Panc1 (cell line): ENCODE data around the gene TMEM242. TPM values are rescaled to one million over a fixed set of nuclear protein-coding genes. Genes with fewer than 3 reads are reported as not detected.

Source experiments
- ATAC-seq: fragments of 200-7000 bp; cut with Tn5 transposase; 2 replicates; pipeline ENCODE4 v1.9.1; 2020; ENCODE audit warnings: mild to moderate bottlenecking, moderate library complexity
- Bru-seq: library from RNA; stranded (reverse); fragments of 400-500 nt; gene quantifications from one replicate; lab custom pipeline; 2021; lab: Mats Ljungman, UMichigan
- BruChase-seq, 2 experiments: library from RNA; stranded (reverse); fragments of 400-500 nt; gene quantifications; one replicate each; lab custom pipeline; 2021; lab: Mats Ljungman, UMichigan
- BruUV-seq: library from RNA; stranded (reverse); fragments of 400-500 nt; replicated peaks from 2 replicates; lab custom pipeline; 2021; lab: Mats Ljungman, UMichigan
- CTCF ChIA-PET: fragments of 300-600 bp; sonication (Branson Sonifier 250); formaldehyde crosslinking; loops from one replicate; lab custom pipeline; 2022; ENCODE audit warnings: antibody characterized with exemption; lab: Charles Lee
- POLR2A ChIA-PET: fragments of 300-600 bp; sonication (Branson Sonifier 250); formaldehyde crosslinking; loops from one replicate; lab custom pipeline; 2022; ENCODE audit warnings: antibody characterized with exemption; lab: Charles Lee
- DNase-seq: peaks from one replicate; pipeline ENCODE4 v3.0.0-alpha.2; 2010; ENCODE audit warnings: low read depth, low spot score
- H3K27ac ChIP-seq: 2 replicates; pipeline ENCODE4 v1.5.1; 2011; ENCODE audit warnings: mild to moderate bottlenecking, low read length, inconsistent platforms
- H3K27me3 ChIP-seq: fragments of 200-500 bp; sonication (Bioruptor generic); 2 replicates; pipeline ENCODE4 v1.6.0; 2014; ENCODE audit warnings: low read length, inconsistent platforms; ENCODE audit not compliant: control insufficient read depth, insufficient read depth
- H3K36me3 ChIP-seq: fragments of 200-500 bp; sonication (Bioruptor generic); 2 replicates; pipeline ENCODE4 v1.5.1; 2014; ENCODE audit warnings: inconsistent platforms, mild to moderate bottlenecking, low read length, moderate library complexity; ENCODE audit not compliant: control insufficient read depth, insufficient read depth
- H3K4me1 ChIP-seq: 2 replicates; pipeline ENCODE4 v1.5.1; 2011; ENCODE audit warnings: inconsistent platforms, mild to moderate bottlenecking, low read length, moderate library complexity; ENCODE audit not compliant: control insufficient read depth, insufficient read depth
- H3K4me3 ChIP-seq, 2 experiments: 2 replicates each; pipeline ENCODE4 v1.5.1; 2011 to 2012; ENCODE audit warnings: low read depth in 2 of 2, low read length in 2 of 2, mild to moderate bottlenecking in 2 of 2, inconsistent platforms in 1 of 2, moderate library complexity in 1 of 2
- H3K9me3 ChIP-seq: fragments of 200-500 bp; sonication (Bioruptor generic); 2 replicates; pipeline ENCODE4 v1.5.1; 2014; ENCODE audit warnings: low read depth, mild to moderate bottlenecking, inconsistent platforms, low read length, moderate library complexity; ENCODE audit not compliant: control insufficient read depth, insufficient read depth
- POLR2AphosphoS5 ChIP-seq: IDR thresholded peaks from 2 replicates; pipeline ENCODE4 v1.6.1; 2012; ENCODE audit warnings: mild to moderate bottlenecking, low read depth, low read length, moderate library complexity
- SIN3A ChIP-seq: IDR thresholded peaks from 2 replicates; pipeline ENCODE4 v1.6.1; 2012; ENCODE audit warnings: low read depth, mild to moderate bottlenecking, low read length, moderate library complexity, borderline replicate concordance; ENCODE audit not compliant: insufficient read depth
- TCF7L2 ChIP-seq: IDR thresholded peaks from 2 replicates; pipeline ENCODE4 v1.6.1; 2011; ENCODE audit warnings: mild to moderate bottlenecking, low read depth, low read length, inconsistent platforms
- in situ Hi-C: cut with HindIII; loops from 2 replicates; pipeline ENCODE4 v1.10.0; 2016; ENCODE audit warnings: low sequenced_read_pairs, low pct_unique_long_range_greater_than_20kb
- intact Hi-C: fragments of 100-400 bp; cut with micrococcal nuclease; formaldehyde crosslinking; loops from one replicate; pipeline ENCODE4 v1.10.0; 2022; ENCODE audit not compliant: unreplicated experiment
- long read RNA-seq: library from polyadenylated mRNA; unstranded; transcript quantifications from one replicate; pipeline ENCODE4 v2.0.0, GENCODE V29; 2021; ENCODE audit not compliant: unreplicated experiment
- polyA plus RNA-seq: library from polyadenylated mRNA; unstranded; fragments of >200 nt; gene quantifications from one replicate; pipeline ENCODE4 v1.2.1, GENCODE V29; 2012; ENCODE audit warnings: missing spikeins; ENCODE audit not compliant: insufficient read length
- total RNA-seq: library from RNA; stranded (reverse); gene quantifications from one replicate; pipeline ENCODE4 v1.2.1, GENCODE V29; 2021; ENCODE audit not compliant: unreplicated experiment
- TF ChIP-seq, protein P1 (sequence below): fragments of 450-650 bp; IDR thresholded peaks from 2 replicates; pipeline ENCODE4 v1.5.1; 2017; ENCODE audit warnings: mild to moderate bottlenecking
- TF ChIP-seq, protein P2 (sequence below), 2 experiments: IDR thresholded peaks; 2 replicates each; pipeline ENCODE4 v1.6.1; 2011 to 2012; ENCODE audit warnings: low read depth in 2 of 2, control low read depth in 1 of 2, low read length in 1 of 2, mild to moderate bottlenecking in 1 of 2, moderate library complexity in 1 of 2; ENCODE audit not compliant: insufficient read depth in 1 of 2

TMEM242 gene
- total RNA-seq (6.8 TPM), Bru-seq, nascent RNA (percentile 65 among the genes with signal in this experiment), BruChase-seq, experiment 1, labeled RNA remaining after a 2-hour chase (percentile 58 among the genes with signal in this experiment), BruChase-seq, experiment 2, labeled RNA remaining after a 6-hour chase (percentile 61 among the genes with signal in this experiment)
- polyA plus RNA-seq, result 5.0 TPM
- long read RNA-seq, full-length matches to known transcripts, result 19 of 27 reads
- long read RNA-seq, partial matches to known transcripts, result 0 of 27 reads
- long read RNA-seq, other reads (novel, unspliced or antisense), result 8 of 27 reads

DNA sequence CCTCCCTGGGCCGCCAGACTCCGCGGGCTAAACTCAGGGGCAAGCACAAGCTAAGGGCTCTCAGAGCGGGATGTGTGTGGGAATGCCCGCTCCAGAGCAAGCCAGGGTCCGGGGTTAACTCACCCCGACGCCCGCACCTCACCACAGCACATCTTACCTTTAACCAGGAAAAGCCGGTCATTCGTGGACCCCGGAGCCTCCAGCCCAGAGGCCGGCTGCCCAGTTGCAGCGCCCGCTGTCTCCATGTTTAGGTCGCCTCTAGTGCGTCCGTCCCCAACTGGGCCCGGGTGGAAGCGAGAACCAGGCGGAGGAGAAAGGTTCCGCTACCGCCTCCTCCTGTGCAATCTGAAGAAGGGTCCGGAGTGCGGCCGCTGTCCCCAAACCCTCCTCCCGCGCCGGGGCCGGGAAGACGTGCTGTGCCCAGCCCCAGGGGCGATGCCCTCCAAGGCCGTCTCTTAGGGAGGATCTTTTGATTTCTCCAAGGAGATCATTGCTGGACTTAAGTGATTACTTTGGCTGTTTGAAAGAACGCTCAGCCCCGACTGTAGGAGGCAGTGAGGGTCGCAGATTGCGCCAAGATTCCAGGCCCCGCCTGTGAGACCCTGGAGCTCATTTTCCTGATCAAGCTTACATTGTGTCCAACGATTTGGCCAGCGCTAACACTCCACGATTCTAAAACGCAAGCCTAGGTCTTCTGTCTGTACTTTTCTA is at the start of gene TMEM242:
Gene TMEM242, minus strand, starts transcription at position 265 of the 711 bp plus-strand sequence. Its CDS starts 20 bp downstream, at position 245.
- Histone ChIP-seq H3K36me3 (peaks cover 3% of the 10 kb centered on the region; the same call in 1 of the 2 replicates), H3K4me3 (peak within 1 kb of the TSS; percentile 80 to 97), H3K27ac (peak within 1 kb of the TSS; percentile 93), H3K27me3 (no peaks in the 10 kb centered on the region), H3K9me3 (no peaks in the 10 kb centered on the region), H3K4me1 (no peaks in the 10 kb centered on the region; the same call in 1 of the 2 replicates)
- TF ChIP-seq, protein P1, sequence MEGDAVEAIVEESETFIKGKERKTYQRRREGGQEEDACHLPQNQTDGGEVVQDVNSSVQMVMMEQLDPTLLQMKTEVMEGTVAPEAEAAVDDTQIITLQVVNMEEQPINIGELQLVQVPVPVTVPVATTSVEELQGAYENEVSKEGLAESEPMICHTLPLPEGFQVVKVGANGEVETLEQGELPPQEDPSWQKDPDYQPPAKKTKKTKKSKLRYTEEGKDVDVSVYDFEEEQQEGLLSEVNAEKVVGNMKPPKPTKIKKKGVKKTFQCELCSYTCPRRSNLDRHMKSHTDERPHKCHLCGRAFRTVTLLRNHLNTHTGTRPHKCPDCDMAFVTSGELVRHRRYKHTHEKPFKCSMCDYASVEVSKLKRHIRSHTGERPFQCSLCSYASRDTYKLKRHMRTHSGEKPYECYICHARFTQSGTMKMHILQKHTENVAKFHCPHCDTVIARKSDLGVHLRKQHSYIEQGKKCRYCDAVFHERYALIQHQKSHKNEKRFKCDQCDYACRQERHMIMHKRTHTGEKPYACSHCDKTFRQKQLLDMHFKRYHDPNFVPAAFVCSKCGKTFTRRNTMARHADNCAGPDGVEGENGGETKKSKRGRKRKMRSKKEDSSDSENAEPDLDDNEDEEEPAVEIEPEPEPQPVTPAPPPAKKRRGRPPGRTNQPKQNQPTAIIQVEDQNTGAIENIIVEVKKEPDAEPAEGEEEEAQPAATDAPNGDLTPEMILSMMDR, result no peak; the same call in 1 of the 2 replicates
- peak; percentile 86; the same call in 1 of the 2 replicates for TF ChIP-seq SIN3A
- TF ChIP-seq, protein P2, sequence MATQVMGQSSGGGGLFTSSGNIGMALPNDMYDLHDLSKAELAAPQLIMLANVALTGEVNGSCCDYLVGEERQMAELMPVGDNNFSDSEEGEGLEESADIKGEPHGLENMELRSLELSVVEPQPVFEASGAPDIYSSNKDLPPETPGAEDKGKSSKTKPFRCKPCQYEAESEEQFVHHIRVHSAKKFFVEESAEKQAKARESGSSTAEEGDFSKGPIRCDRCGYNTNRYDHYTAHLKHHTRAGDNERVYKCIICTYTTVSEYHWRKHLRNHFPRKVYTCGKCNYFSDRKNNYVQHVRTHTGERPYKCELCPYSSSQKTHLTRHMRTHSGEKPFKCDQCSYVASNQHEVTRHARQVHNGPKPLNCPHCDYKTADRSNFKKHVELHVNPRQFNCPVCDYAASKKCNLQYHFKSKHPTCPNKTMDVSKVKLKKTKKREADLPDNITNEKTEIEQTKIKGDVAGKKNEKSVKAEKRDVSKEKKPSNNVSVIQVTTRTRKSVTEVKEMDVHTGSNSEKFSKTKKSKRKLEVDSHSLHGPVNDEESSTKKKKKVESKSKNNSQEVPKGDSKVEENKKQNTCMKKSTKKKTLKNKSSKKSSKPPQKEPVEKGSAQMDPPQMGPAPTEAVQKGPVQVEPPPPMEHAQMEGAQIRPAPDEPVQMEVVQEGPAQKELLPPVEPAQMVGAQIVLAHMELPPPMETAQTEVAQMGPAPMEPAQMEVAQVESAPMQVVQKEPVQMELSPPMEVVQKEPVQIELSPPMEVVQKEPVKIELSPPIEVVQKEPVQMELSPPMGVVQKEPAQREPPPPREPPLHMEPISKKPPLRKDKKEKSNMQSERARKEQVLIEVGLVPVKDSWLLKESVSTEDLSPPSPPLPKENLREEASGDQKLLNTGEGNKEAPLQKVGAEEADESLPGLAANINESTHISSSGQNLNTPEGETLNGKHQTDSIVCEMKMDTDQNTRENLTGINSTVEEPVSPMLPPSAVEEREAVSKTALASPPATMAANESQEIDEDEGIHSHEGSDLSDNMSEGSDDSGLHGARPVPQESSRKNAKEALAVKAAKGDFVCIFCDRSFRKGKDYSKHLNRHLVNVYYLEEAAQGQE (IDR thresholded peaks at IDR 0.05; ENCODE audit: insufficient read depth in 1 of 2, low read depth in 2 of 2, low read length in 1 of 2), result peak; percentile 64 to 73; a peak in 3 of 4 replicates
- TF ChIP-seq POLR2AphosphoS5, result peak; percentile 96
- no peak for TF ChIP-seq TCF7L2
- CTCF ChIA-PET, result interaction anchor here (0.7 kb wide), 2 partner anchors 21 to 36 kb away, joined by 3 to 4 read pairs; no protein-coding TSS in a partner anchor
- in situ Hi-C loops (loop anchor here (25.0 kb wide), 1 partner anchor 339 kb away; no protein-coding TSS in a partner anchor), intact Hi-C loops (loop anchor here (10.0 kb wide), 1 partner anchor 51 kb away; no protein-coding TSS in a partner anchor)
- no TSS peak for BruUV-seq
- peak; percentile 98 for ATAC-seq
- DNase-seq, result peak; percentile 86
- POLR2A ChIA-PET, result interaction anchor here (0.6 to 1.2 kb wide), 3 partner anchors 9 to 290 kb away, joined by 4 to 7 read pairs (median 4); no protein-coding TSS in a partner anchor

GRCh38 chr6:157372501-157373280 is 49.4 kb upstream of the TMEM242 start:
- CTCF ChIA-PET, result no interaction called here

More at GRCh38 chr6:157372501-157373280, 49.4 kb upstream of the TMEM242 start:
- TF ChIP-seq, protein P2 (IDR thresholded peaks at IDR 0.05; ENCODE audit: insufficient read depth in 1 of 2, low read depth in 2 of 2, low read length in 1 of 2), result no peak
- TF ChIP-seq SIN3A, result no peak
- TF ChIP-seq TCF7L2, result no peak
- TF ChIP-seq, protein P1, result no peak
- TF ChIP-seq POLR2AphosphoS5, result no peak
- Histone ChIP-seq H3K4me3 (no peak overlapping the region), H3K27ac (no peak overlapping the region), H3K9me3 (no peaks in the 10 kb centered on the region), H3K36me3 (no peaks in the 10 kb centered on the region), H3K4me1 (no peaks in the 10 kb centered on the region), H3K27me3 (no peaks in the 10 kb centered on the region)
- no peak for DNase-seq
- POLR2A ChIA-PET, result no interaction called here
- intact Hi-C loops (loop anchor here (10.0 kb wide), 1 partner anchor 48 kb away; the partner anchor contains the start of gene TMEM242), in situ Hi-C loops (no loop called here)
- no TSS peak for BruUV-seq
- no peak for ATAC-seq
